Pancreas (tissue), 10 donors: ENCODE results near the gene SULF2. TPM values are rescaled to one million over a fixed set of nuclear protein-coding genes. Genes with fewer than 3 reads are reported as not detected.

Experiments
- ATAC-seq, 4 donors: fragments of 200-7000 bp; cut with Tn5 transposase; one replicate each; pipeline versions ENCODE4 v1.8.0 to v1.9.1; 2020; ENCODE audit warnings: mild to moderate bottlenecking in 4 of 4, moderate library complexity in 4 of 4
- DNase-seq, 6 donors: peaks; one replicate each; pipeline ENCODE4 v3.0.0-alpha.2; 2020
- FAIRE-seq: peaks from 2 replicates; lab custom pipeline; 2012; peaks lifted over from hg19 to GRCh38; lab: Jason Lieb, UNC
- H3K27ac ChIP-seq, 4 donors: fragments of 200-600 bp; sonication (generic); 1 replicate in 3 of 4; 2 replicates in 1 of 4; pipeline versions ENCODE4 v1.5.0 to v1.8.0; 2020
- H3K27me3 ChIP-seq, 4 donors: fragments of 200-600 bp; one replicate each; pipeline ENCODE4 v1.8.0; 2021
- H3K36me3 ChIP-seq, 3 donors: fragments of 200-600 bp; sonication (generic) in 1 of 3; one replicate each; pipeline versions ENCODE4 v1.5.0 to v1.8.0; 2020 to 2021
- H3K4me1 ChIP-seq, 3 donors: fragments of 200-600 bp; one replicate each; pipeline ENCODE4 v1.8.0; 2021
- H3K4me3 ChIP-seq, 4 donors: fragments of 200-600 bp; sonication (generic) in 2 of 4; one replicate each; pipeline versions ENCODE4 v1.5.0 to v1.8.0; 2020 to 2021
- H3K9me3 ChIP-seq, 4 donors: fragments of 200-600 bp; one replicate each; pipeline ENCODE4 v1.8.0; 2021
- WGBS, 2 donors: extraction: QIAGEN DNeasy Blood & Tissue Kit; methylation state at CpG; one replicate each; pipeline ENCODE4 v1.1.7; 2013; 5-methylcytosine and 5-hydroxymethylcytosine counted together
- intact Hi-C, 3 donors: fragments of 100-400 bp; cut with DNase I; formaldehyde crosslinking; loops; one replicate each; pipeline versions ENCODE4 v1.11.1 to v1.14.2; 2022
- polyA plus RNA-seq, 2 donors: library from polyadenylated mRNA; stranded (reverse); fragments of 200-250 nt; gene quantifications; one replicate each; pipeline ENCODE4 v1.2.3, GENCODE V29; 2013
- total RNA-seq, 6 donors: library from RNA; stranded (reverse); fragmentation: NEBNext Ultra II Directional in 4 of 6; extraction: Animal tissue kit (Norgen Biotek cat#: 25700) in 4 of 6; gene quantifications; one replicate each; pipeline versions ENCODE4 v1.2.1 to v1.2.4, GENCODE V29; 2021 to 2023
- TF ChIP-seq, protein P1 (sequence below), 4 donors: fragments of 200-600 bp; sonication (generic) in 3 of 4; IDR thresholded peaks; one replicate each; pipeline versions ENCODE4 v1.5.0 to v1.8.0; 2021; ENCODE audit warnings: antibody characterized with exemption in 4 of 4
- donor health status: healthy with polysubstance abuse.
- donor health status: DM: no; HTN: no; CAD: no; lungs with moderate emphysema.
- donor health status: DM: no; HTN: no; CAD: no.
- donor health status: control.
- donor health status: control.
- donor health status: Bipolar disorder and iron deficiency.
- donor health status: DM: yes; HTN: yes; CAD: no.
- donor health status: DM: no; HTN: no; CAD: no.
- donor health status: DM: no; HTN: no; CAD: no.
- donor health status: DM: yes; HTN: yes; CAD: no.

The SULF2 gene
- total and polyA plus RNA-seq, 8 donors: 4.5 to 41.7 (median 9.2) TPM

DNA sequence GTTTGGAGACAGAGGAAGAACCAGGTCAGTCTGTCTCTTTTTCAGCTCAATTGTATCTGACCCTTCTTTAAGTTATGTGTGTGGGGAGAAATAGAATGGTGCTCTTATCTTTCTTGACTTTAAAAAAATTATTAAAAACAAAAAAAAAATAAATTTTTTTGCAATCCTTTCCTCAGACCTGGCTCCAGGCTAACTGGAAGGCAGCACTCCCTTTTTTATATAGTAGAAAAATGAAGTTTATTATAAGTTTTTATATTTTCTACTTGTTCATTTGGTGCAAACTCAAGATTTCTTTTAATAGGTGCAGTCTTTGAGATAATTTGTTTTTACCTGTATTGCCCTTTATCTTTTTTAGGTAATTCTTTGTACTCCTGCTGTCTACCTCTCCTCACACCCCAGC, 129.6 kb downstream of the SULF2 start:
- H3K9me3 ChIP-seq: no peaks in the 10 kb centered on the region
- ATAC-seq (no peak), FAIRE-seq (no peak), DNase-seq (no peak)
- H3K27ac ChIP-seq: no peak overlapping the region
- no peaks in the 10 kb centered on the region for H3K4me1 ChIP-seq
- TF ChIP-seq, protein P1, sequence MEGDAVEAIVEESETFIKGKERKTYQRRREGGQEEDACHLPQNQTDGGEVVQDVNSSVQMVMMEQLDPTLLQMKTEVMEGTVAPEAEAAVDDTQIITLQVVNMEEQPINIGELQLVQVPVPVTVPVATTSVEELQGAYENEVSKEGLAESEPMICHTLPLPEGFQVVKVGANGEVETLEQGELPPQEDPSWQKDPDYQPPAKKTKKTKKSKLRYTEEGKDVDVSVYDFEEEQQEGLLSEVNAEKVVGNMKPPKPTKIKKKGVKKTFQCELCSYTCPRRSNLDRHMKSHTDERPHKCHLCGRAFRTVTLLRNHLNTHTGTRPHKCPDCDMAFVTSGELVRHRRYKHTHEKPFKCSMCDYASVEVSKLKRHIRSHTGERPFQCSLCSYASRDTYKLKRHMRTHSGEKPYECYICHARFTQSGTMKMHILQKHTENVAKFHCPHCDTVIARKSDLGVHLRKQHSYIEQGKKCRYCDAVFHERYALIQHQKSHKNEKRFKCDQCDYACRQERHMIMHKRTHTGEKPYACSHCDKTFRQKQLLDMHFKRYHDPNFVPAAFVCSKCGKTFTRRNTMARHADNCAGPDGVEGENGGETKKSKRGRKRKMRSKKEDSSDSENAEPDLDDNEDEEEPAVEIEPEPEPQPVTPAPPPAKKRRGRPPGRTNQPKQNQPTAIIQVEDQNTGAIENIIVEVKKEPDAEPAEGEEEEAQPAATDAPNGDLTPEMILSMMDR (IDR thresholded peaks at IDR 0.05): no peak
- H3K27me3 ChIP-seq: no peaks in the 10 kb centered on the region
- H3K4me3 ChIP-seq: no peak overlapping the region
- intact Hi-C loops: no loop called here
- peaks cover 0 to 37% (median 11%) of the 10 kb centered on the region in 3 donors for H3K36me3 ChIP-seq

GRCh38 chr20:47654370-47654769, 130.9 kb downstream of the SULF2 start:
- Histone ChIP-seq H3K27ac (no peak overlapping the region), H3K27me3 (no peaks in the 10 kb centered on the region), H3K4me1 (no peaks in the 10 kb centered on the region), H3K36me3 (peaks cover 0 to 39% (median 11%) of the 10 kb centered on the region in 3 donors), H3K9me3 (no peaks in the 10 kb centered on the region), H3K4me3 (no peak overlapping the region)
- DNase-seq (no peak), ATAC-seq (no peak), FAIRE-seq (no peak)
- 87 to 100% methylated on average over 1 of the region's 1 CpG for WGBS, 2 donors
- TF ChIP-seq, protein P1 (IDR thresholded peaks at IDR 0.05): no peak
- intact Hi-C loops: no loop called here

GRCh38 chr20:47653869-47654268, 131.4 kb downstream of the SULF2 start:
- TF ChIP-seq, protein P1 (IDR thresholded peaks at IDR 0.05): no peak
- Histone ChIP-seq H3K36me3 (peaks cover 4 to 44% (median 11%) of the 10 kb centered on the region in 3 donors), H3K4me1 (no peaks in the 10 kb centered on the region), H3K27ac (no peak overlapping the region), H3K9me3 (no peaks in the 10 kb centered on the region), H3K4me3 (no peak overlapping the region), H3K27me3 (no peaks in the 10 kb centered on the region)
- FAIRE-seq: no peak
- intact Hi-C loops: no loop called here
- no peak for DNase-seq
- ATAC-seq: no peak
- WGBS, 2 donors: 75 to 77% methylated on average over 2 of the region's 2 CpGs

DNA sequence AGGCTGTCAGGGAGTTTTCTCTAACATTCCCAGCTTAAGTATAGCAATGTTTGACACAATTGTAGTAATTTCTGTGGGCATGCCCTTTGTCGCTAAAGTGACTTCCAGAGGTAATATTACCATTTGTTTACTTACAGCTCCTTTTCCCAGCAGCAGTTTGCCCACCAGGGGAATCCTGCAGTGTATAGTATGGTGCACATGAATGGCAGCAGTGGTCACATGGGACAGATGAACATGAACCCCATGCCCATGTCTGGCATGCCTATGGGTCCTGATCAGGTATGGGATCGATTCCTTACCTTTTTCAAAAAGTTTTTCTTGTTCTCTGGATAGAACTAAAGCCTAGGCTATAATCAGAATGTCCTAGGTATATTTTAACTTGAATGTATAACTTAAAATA, 132.5 kb downstream of the SULF2 start:
- H3K4me3 ChIP-seq: no peak overlapping the region
- FAIRE-seq: no peak
- no peak for ATAC-seq
- intact Hi-C loops: no loop called here
- H3K9me3 ChIP-seq: no peaks in the 10 kb centered on the region
- DNase-seq: no peak
- no peaks in the 10 kb centered on the region for H3K27me3 ChIP-seq
- TF ChIP-seq, protein P1 (IDR thresholded peaks at IDR 0.05): no peak
- WGBS, 2 donors: 93 to 100% methylated on average over 2 of the region's 2 CpGs
- H3K4me1 ChIP-seq: no peaks in the 10 kb centered on the region
- H3K36me3 ChIP-seq: peaks cover 6 to 55% (median 11%) of the 10 kb centered on the region in 3 donors
- no peak overlapping the region for H3K27ac ChIP-seq

GRCh38 chr20:47652301-47652700, 133.0 kb downstream of the SULF2 start:
- Histone ChIP-seq H3K27ac (no peak overlapping the region), H3K4me1 (no peaks in the 10 kb centered on the region), H3K9me3 (no peaks in the 10 kb centered on the region), H3K36me3 (peaks cover 6 to 58% (median 11%) of the 10 kb centered on the region in 3 donors), H3K4me3 (no peak overlapping the region), H3K27me3 (no peaks in the 10 kb centered on the region)
- intact Hi-C loops: no loop called here
- ATAC-seq: no peak
- 82 to 90% methylated on average over 3 of the region's 3 CpGs for WGBS, 2 donors
- FAIRE-seq: no peak
- no peak for DNase-seq
- TF ChIP-seq, protein P1 (IDR thresholded peaks at IDR 0.05): no peak
